ENCODE measurements around the gene TBC1D5.

DNA sequence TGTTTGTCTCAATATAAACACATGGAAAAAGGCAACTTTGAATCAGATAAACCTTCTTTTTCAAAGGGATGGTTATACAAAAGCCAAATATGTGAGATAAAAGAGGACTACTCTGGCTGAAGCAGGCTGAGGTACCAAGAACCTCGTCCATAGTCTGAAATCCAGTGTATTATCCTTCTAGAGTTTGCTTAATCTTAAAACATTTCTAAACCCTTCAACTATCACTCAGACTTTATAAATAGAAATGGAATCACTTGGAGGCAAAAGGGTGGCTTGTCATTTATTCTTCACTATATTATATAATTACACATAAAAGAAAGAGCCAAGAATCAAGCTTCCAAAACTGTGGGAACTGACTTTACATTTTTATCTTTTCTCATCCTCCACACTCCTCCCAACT, 554.1 kb downstream of the TBC1D5 start:
- TF ChIP-seq, protein P1, sequence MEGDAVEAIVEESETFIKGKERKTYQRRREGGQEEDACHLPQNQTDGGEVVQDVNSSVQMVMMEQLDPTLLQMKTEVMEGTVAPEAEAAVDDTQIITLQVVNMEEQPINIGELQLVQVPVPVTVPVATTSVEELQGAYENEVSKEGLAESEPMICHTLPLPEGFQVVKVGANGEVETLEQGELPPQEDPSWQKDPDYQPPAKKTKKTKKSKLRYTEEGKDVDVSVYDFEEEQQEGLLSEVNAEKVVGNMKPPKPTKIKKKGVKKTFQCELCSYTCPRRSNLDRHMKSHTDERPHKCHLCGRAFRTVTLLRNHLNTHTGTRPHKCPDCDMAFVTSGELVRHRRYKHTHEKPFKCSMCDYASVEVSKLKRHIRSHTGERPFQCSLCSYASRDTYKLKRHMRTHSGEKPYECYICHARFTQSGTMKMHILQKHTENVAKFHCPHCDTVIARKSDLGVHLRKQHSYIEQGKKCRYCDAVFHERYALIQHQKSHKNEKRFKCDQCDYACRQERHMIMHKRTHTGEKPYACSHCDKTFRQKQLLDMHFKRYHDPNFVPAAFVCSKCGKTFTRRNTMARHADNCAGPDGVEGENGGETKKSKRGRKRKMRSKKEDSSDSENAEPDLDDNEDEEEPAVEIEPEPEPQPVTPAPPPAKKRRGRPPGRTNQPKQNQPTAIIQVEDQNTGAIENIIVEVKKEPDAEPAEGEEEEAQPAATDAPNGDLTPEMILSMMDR (IDR thresholded peaks at IDR 0.05 in 8 of 11, conservative IDR thresholded peaks at IDR 0.05 in 3 of 11): no peak
- no peak for TF ChIP-seq POLR2A (IDR thresholded peaks at IDR 0.05)
